Measurements from ENCODE around the gene SPOCK1.

- no peak for TF ChIP-seq GATA2 (IDR thresholded peaks at IDR 0.05; ENCODE audit: low read depth, low read length)
- TF ChIP-seq GATA3 (IDR thresholded peaks at IDR 0.05; ENCODE audit: low read depth, low read length): no peak
Observed at GRCh38 chr5:137462816-137463520, 36.2 kb downstream of the SPOCK1 start.

Measured in SH-SY5Y (cell line).